ENCODE data around the gene VASH2.
"Not testable (repeated sequence)": the region's sequence is repeated elsewhere in the genome, so short reads cannot be mapped to it uniquely, and the experiment has no call there.

VASH2 gene

GRCh38 chr1:212986551-212986950 lies 36.2 kb downstream of the VASH2 start:
- Histone ChIP-seq H3K9me3 (ENCODE audit: control insufficient read depth in 5 of 5, low read length in 5 of 5) (no peaks in the 10 kb centered on the region), H3K27ac (ENCODE audit: low read depth, low read length) (no peak overlapping the region), H3K4me3 (ENCODE audit: low read depth in 1 of 5, low read length in 5 of 5) (no peak overlapping the region), H3K4me1 (ENCODE audit: control insufficient read depth in 5 of 5, insufficient read depth in 5 of 5, low read length in 5 of 5) (no peaks in the 10 kb centered on the region), H3K9ac (ENCODE audit: low read length in 5 of 5) (no peak overlapping the region), H3K36me3 (ENCODE audit: control insufficient read depth in 5 of 5, insufficient read depth in 5 of 5, low read length in 5 of 5) (peaks cover 0 to 12% (median 6%) of the 10 kb centered on the region in 5 donors), H3K27me3 (ENCODE audit: control insufficient read depth in 5 of 5, insufficient read depth in 4 of 5, low read length in 5 of 5) (no peaks in the 10 kb centered on the region)

GRCh38 chr1:212987702-212988322 lies 37.5 kb downstream of the VASH2 start:
- H3K27me3 ChIP-seq (ENCODE audit: control insufficient read depth in 5 of 5, insufficient read depth in 4 of 5, low read length in 5 of 5): no peaks in the 10 kb centered on the region
- H3K4me1 ChIP-seq (ENCODE audit: control insufficient read depth in 5 of 5, insufficient read depth in 5 of 5, low read length in 5 of 5): no peaks in the 10 kb centered on the region
- no peak overlapping the region for H3K9ac ChIP-seq (ENCODE audit: low read length in 5 of 5)
- H3K36me3 ChIP-seq (ENCODE audit: control insufficient read depth in 5 of 5, insufficient read depth in 5 of 5, low read length in 5 of 5): peaks cover 0 to 17% (median 14%) of the 10 kb centered on the region in 5 donors
- H3K9me3 ChIP-seq (ENCODE audit: control insufficient read depth in 5 of 5, low read length in 5 of 5): no peaks in the 10 kb centered on the region
- H3K4me3 ChIP-seq (ENCODE audit: low read depth in 1 of 5, low read length in 5 of 5): no peak overlapping the region
- no peak overlapping the region for H3K27ac ChIP-seq (ENCODE audit: low read depth, low read length)

- Histone ChIP-seq H3K9ac (ENCODE audit: low read length in 5 of 5) (no peak overlapping the region), H3K4me3 (ENCODE audit: low read depth in 1 of 5, low read length in 5 of 5) (no peak overlapping the region), H3K4me1 (ENCODE audit: control insufficient read depth in 5 of 5, insufficient read depth in 5 of 5, low read length in 5 of 5) (no peaks in the 10 kb centered on the region), H3K9me3 (ENCODE audit: control insufficient read depth in 5 of 5, low read length in 5 of 5) (no peaks in the 10 kb centered on the region), H3K27ac (ENCODE audit: low read depth, low read length) (no peak overlapping the region), H3K36me3 (ENCODE audit: control insufficient read depth in 5 of 5, insufficient read depth in 5 of 5, low read length in 5 of 5) (peaks cover 3 to 26% (median 19%) of the 10 kb centered on the region in 5 donors), H3K27me3 (ENCODE audit: control insufficient read depth in 5 of 5, insufficient read depth in 4 of 5, low read length in 5 of 5) (no peaks in the 10 kb centered on the region)
Observed at GRCh38 chr1:212990276-212990675, 39.9 kb downstream of the VASH2 start.

- H3K4me1 ChIP-seq (ENCODE audit: control insufficient read depth in 5 of 5, insufficient read depth in 5 of 5, low read length in 5 of 5); H3K4me3 ChIP-seq (ENCODE audit: low read depth in 1 of 5, low read length in 5 of 5); H3K27me3 ChIP-seq (ENCODE audit: control insufficient read depth in 5 of 5, insufficient read depth in 4 of 5, low read length in 5 of 5); H3K9me3 ChIP-seq (ENCODE audit: control insufficient read depth in 5 of 5, low read length in 5 of 5); H3K27ac ChIP-seq (ENCODE audit: low read depth, low read length); H3K9ac ChIP-seq (ENCODE audit: low read length in 5 of 5): not testable (repeated sequence)
- peaks cover 13 to 40% (median 31%) of the 10 kb centered on the region in 5 donors for H3K36me3 ChIP-seq (ENCODE audit: control insufficient read depth in 5 of 5, insufficient read depth in 5 of 5, low read length in 5 of 5)
Observed at GRCh38 chr1:212993960-212994359, 43.6 kb downstream of the VASH2 start.

- Histone ChIP-seq H3K9me3 (ENCODE audit: control insufficient read depth in 5 of 5, low read length in 5 of 5) (no peaks in the 10 kb centered on the region), H3K27me3 (ENCODE audit: control insufficient read depth in 5 of 5, insufficient read depth in 4 of 5, low read length in 5 of 5) (no peaks in the 10 kb centered on the region), H3K9ac (ENCODE audit: low read length in 5 of 5) (no peak overlapping the region), H3K4me3 (ENCODE audit: low read depth in 1 of 5, low read length in 5 of 5) (no peak overlapping the region), H3K27ac (ENCODE audit: low read depth, low read length) (no peak overlapping the region), H3K4me1 (ENCODE audit: control insufficient read depth in 5 of 5, insufficient read depth in 5 of 5, low read length in 5 of 5) (no peaks in the 10 kb centered on the region), H3K36me3 (ENCODE audit: control insufficient read depth in 5 of 5, insufficient read depth in 5 of 5, low read length in 5 of 5) (peaks cover 17 to 43% (median 28%) of the 10 kb centered on the region in 5 donors)
Observed at GRCh38 chr1:212994926-212995325, 44.6 kb downstream of the VASH2 start.

GRCh38 chr1:213003256-213003655 lies 52.9 kb downstream of the VASH2 start:
- Histone ChIP-seq H3K27ac (ENCODE audit: low read depth, low read length) (no peak overlapping the region), H3K4me3 (ENCODE audit: low read depth in 1 of 5, low read length in 5 of 5) (no peak overlapping the region), H3K9ac (ENCODE audit: low read length in 5 of 5) (no peak overlapping the region), H3K4me1 (ENCODE audit: control insufficient read depth in 5 of 5, insufficient read depth in 5 of 5, low read length in 5 of 5) (no peaks in the 10 kb centered on the region), H3K36me3 (ENCODE audit: control insufficient read depth in 5 of 5, insufficient read depth in 5 of 5, low read length in 5 of 5) (peaks cover 42 to 70% (median 48%) of the 10 kb centered on the region in 5 donors), H3K9me3 (ENCODE audit: control insufficient read depth in 5 of 5, low read length in 5 of 5) (no peaks in the 10 kb centered on the region), H3K27me3 (ENCODE audit: control insufficient read depth in 5 of 5, insufficient read depth in 4 of 5, low read length in 5 of 5) (no peaks in the 10 kb centered on the region)

GRCh38 chr1:213008564-213008963 lies 58.2 kb downstream of the VASH2 start:
- Histone ChIP-seq H3K27ac (ENCODE audit: low read depth, low read length) (no peak overlapping the region), H3K4me3 (ENCODE audit: low read depth in 1 of 5, low read length in 5 of 5) (no peak overlapping the region), H3K27me3 (ENCODE audit: control insufficient read depth in 5 of 5, insufficient read depth in 4 of 5, low read length in 5 of 5) (no peaks in the 10 kb centered on the region), H3K36me3 (ENCODE audit: control insufficient read depth in 5 of 5, insufficient read depth in 5 of 5, low read length in 5 of 5) (peaks cover 26 to 53% (median 42%) of the 10 kb centered on the region in 5 donors), H3K9ac (ENCODE audit: low read length in 5 of 5) (no peak overlapping the region), H3K9me3 (ENCODE audit: control insufficient read depth in 5 of 5, low read length in 5 of 5) (no peaks in the 10 kb centered on the region), H3K4me1 (ENCODE audit: control insufficient read depth in 5 of 5, insufficient read depth in 5 of 5, low read length in 5 of 5) (no peaks in the 10 kb centered on the region)

- Histone ChIP-seq H3K4me3 (ENCODE audit: low read depth in 1 of 5, low read length in 5 of 5) (peak overlapping the region; percentile 67 to 95 (median 92)), H3K27me3 (ENCODE audit: control insufficient read depth in 5 of 5, insufficient read depth in 4 of 5, low read length in 5 of 5) (no peaks in the 10 kb centered on the region), H3K27ac (ENCODE audit: low read depth, low read length) (peak overlapping the region; percentile 88), H3K9ac (ENCODE audit: low read length in 5 of 5) (peak overlapping the region; percentile 52 to 94 (median 86)), H3K4me1 (ENCODE audit: control insufficient read depth in 5 of 5, insufficient read depth in 5 of 5, low read length in 5 of 5) (peaks cover 2 to 18% (median 12%) of the 10 kb centered on the region in 5 donors), H3K9me3 (ENCODE audit: control insufficient read depth in 5 of 5, low read length in 5 of 5) (no peaks in the 10 kb centered on the region), H3K36me3 (ENCODE audit: control insufficient read depth in 5 of 5, insufficient read depth in 5 of 5, low read length in 5 of 5) (peaks cover 2 to 16% (median 6%) of the 10 kb centered on the region in 5 donors)
Observed at GRCh38 chr1:213014642-213015041, 64.3 kb downstream of the VASH2 start.

- peak within 1 kb of the TSS; percentile 69 to 95 (median 92) for H3K4me3 ChIP-seq (ENCODE audit: low read depth in 1 of 5, low read length in 5 of 5)
- no peaks in the 10 kb centered on the region for H3K9me3 ChIP-seq (ENCODE audit: control insufficient read depth in 5 of 5, low read length in 5 of 5)
- H3K27me3 ChIP-seq (ENCODE audit: control insufficient read depth in 5 of 5, insufficient read depth in 4 of 5, low read length in 5 of 5): no peaks in the 10 kb centered on the region
- peaks cover 2 to 16% (median 6%) of the 10 kb centered on the region in 5 donors for H3K36me3 ChIP-seq (ENCODE audit: control insufficient read depth in 5 of 5, insufficient read depth in 5 of 5, low read length in 5 of 5)
- H3K4me1 ChIP-seq (ENCODE audit: control insufficient read depth in 5 of 5, insufficient read depth in 5 of 5, low read length in 5 of 5): peaks cover 2 to 18% (median 12%) of the 10 kb centered on the region in 5 donors
- H3K27ac ChIP-seq (ENCODE audit: low read depth, low read length): peak within 1 kb of the TSS; percentile 88
- peak within 1 kb of the TSS; percentile 73 to 94 (median 86) for H3K9ac ChIP-seq (ENCODE audit: low read length in 5 of 5)
Observed at GRCh38 chr1:213015099-213016050, 65.0 kb downstream of the VASH2 start, which contains the start of gene ANGEL2. ANGEL2 (minus strand) TSS chr1:213015867; CDS start chr1:213015671, 196 bp downstream.

Measured in subcutaneous abdominal adipose tissue (tissue), 5 donors.